ENCODE data around the gene RIPOR1.

The RIPOR1 gene

GRCh38 chr16:67541391-67542263 is 13.0 kb downstream of the RIPOR1 start:
- H3K4me3 ChIP-seq (ENCODE audit: low read depth, low read length): no peak overlapping the region
- TF ChIP-seq, protein P1, sequence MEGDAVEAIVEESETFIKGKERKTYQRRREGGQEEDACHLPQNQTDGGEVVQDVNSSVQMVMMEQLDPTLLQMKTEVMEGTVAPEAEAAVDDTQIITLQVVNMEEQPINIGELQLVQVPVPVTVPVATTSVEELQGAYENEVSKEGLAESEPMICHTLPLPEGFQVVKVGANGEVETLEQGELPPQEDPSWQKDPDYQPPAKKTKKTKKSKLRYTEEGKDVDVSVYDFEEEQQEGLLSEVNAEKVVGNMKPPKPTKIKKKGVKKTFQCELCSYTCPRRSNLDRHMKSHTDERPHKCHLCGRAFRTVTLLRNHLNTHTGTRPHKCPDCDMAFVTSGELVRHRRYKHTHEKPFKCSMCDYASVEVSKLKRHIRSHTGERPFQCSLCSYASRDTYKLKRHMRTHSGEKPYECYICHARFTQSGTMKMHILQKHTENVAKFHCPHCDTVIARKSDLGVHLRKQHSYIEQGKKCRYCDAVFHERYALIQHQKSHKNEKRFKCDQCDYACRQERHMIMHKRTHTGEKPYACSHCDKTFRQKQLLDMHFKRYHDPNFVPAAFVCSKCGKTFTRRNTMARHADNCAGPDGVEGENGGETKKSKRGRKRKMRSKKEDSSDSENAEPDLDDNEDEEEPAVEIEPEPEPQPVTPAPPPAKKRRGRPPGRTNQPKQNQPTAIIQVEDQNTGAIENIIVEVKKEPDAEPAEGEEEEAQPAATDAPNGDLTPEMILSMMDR (IDR thresholded peaks at IDR 0.05; ENCODE audit: low read depth, low read length): no peak

DNA sequence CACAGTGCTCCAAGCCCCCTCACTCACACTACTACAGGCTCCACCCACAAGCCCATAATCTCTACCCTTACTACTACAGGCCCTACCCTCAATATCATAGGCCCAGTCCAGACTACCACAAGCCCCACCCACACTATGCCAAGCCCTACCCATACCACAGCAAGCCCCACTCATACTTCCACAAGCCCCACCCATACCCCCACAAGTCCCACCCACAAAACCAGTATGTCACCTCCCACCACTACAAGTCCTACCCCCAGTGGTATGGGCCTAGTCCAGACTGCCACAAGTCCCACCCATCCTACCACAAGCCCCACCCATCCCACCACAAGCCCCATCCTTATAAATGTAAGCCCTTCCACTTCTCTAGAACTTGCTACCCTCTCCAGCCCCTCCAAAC is 13.8 kb downstream of the RIPOR1 start:
- TF ChIP-seq, protein P1 (IDR thresholded peaks at IDR 0.05; ENCODE audit: low read depth, low read length): no peak
- no peak overlapping the region for H3K4me3 ChIP-seq (ENCODE audit: low read depth, low read length)

GRCh38 chr16:67543036-67543435 is 14.4 kb downstream of the RIPOR1 start:
- H3K4me3 ChIP-seq (ENCODE audit: low read depth, low read length): no peak overlapping the region
- TF ChIP-seq, protein P1 (IDR thresholded peaks at IDR 0.05; ENCODE audit: low read depth, low read length): no peak

DNA sequence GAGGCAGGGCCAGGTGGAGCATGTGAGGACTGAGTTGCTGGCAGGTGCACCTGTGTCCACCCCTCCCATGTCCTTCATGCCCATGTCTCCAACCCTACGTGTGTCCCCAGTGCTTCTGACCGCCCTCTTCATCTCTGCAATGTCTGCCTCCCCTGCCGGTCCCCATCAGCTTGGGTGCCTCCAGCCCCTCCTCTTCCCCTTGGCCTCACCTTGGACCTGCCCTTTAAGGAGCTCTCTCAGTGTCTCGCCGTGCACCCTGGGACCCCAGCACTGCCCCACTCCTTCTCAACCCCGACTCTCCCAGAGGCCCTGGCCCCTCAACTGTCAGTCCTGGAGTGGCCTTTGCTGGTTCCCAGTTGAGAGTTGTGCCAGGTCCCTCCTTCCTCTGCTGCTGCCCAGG is 15.0 kb downstream of the RIPOR1 start:
- TF ChIP-seq, protein P1 (IDR thresholded peaks at IDR 0.05; ENCODE audit: low read depth, low read length): no peak
- H3K4me3 ChIP-seq (ENCODE audit: low read depth, low read length): no peak overlapping the region

GRCh38 chr16:67544329-67544841 is 15.8 kb downstream of the RIPOR1 start:
- TF ChIP-seq, protein P1 (IDR thresholded peaks at IDR 0.05; ENCODE audit: low read depth, low read length): no peak
- H3K4me3 ChIP-seq (ENCODE audit: low read depth, low read length): no peak overlapping the region

DNA sequence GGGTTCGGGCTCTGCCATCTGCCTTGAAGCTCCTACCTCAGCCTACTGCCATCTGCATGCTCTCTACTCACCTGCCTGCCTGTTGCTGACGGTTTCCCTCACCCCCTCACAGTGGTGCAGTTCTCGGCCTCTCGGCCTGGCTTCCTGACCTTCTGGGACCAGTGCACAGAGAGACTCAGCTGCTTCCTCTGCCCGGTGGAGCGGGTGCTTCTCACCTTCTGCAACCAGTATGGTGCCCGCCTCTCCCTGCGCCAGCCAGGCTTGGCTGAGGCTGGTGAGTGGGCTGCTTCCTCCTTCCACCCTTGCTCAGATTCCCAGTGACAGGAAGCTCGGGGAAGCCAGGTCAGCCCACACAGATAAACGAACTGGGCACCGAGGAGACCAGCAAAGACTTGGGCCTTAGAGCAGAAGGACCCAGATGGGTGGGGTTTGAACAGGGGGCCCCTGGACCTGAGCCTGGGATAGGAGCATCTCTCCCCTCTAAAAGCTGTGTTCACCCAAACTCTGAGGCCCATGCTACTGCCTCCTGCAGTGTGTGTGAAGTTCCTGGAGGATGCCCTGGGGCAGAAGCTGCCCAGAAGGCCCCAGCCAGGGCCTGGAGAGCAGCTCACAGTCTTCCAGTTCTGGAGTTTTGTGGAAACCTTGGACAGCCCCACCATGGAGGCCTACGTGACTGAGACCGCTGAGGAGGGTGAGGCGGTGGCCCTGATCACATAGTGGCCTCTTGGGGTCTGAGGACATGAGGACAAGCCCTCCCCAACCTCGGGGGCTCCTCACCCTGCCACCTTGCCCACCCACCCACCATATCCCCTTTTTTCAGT is 16.4 kb downstream of the RIPOR1 start:
- TF ChIP-seq, protein P1 (IDR thresholded peaks at IDR 0.05; ENCODE audit: low read depth, low read length): no peak
- H3K4me3 ChIP-seq (ENCODE audit: low read depth, low read length): no peak overlapping the region

DNA sequence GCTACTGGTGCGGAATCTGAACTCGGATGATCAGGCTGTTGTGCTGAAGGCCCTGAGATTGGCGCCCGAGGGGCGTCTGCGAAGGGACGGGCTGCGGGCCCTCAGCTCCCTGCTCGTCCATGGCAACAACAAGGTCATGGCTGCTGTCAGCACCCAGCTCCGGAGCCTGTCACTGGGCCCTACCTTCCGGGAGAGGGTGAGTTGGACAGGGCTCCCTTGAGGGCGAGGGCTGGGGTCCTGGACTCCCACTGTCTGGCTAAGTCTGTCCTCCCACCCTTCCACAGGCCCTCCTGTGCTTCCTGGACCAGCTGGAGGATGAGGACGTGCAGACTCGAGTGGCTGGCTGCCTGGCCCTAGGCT is 17.0 kb downstream of the RIPOR1 start:
- H3K4me3 ChIP-seq (ENCODE audit: low read depth, low read length): no peak overlapping the region
- TF ChIP-seq, protein P1 (IDR thresholded peaks at IDR 0.05; ENCODE audit: low read depth, low read length): no peak

Measured in WI38 (cell line).